HepG2 (cell line): ENCODE measurements around the gene NDRG2. TPM values are rescaled to one million over a fixed set of nuclear protein-coding genes. Genes with fewer than 3 reads are reported as not detected.
A peak's percentile ranks its signal among the peaks of the same experiment; 100 is the strongest.

ENCODE experiments used
- CAMTA2 ChIP-seq: sonication (generic); formaldehyde crosslinking; IDR thresholded peaks from 2 replicates; pipeline ENCODE4 v1.4.0; 2020; ENCODE audit warnings: mild to moderate bottlenecking, missing genetic modification reagents, borderline replicate concordance
- DPF2 ChIP-seq: sonication (generic); formaldehyde crosslinking; IDR thresholded peaks from 2 replicates; pipeline ENCODE4 v1.4.0; 2020; ENCODE audit warnings: mild to moderate bottlenecking, low read depth, missing genetic modification reagents, borderline replicate concordance
- EEA1 ChIP-seq: sonication (generic); formaldehyde crosslinking; IDR thresholded peaks from 2 replicates; pipeline ENCODE4 v1.5.1; 2020; ENCODE audit warnings: mild to moderate bottlenecking, missing genetic modification reagents, borderline replicate concordance
- KDM5A ChIP-seq: fragments of 200-600 bp; sonication (generic); IDR thresholded peaks from 2 replicates; pipeline ENCODE4 v1.7.0; 2018; ENCODE audit warnings: antibody characterized with exemption, mild to moderate bottlenecking, low read length, borderline replicate concordance
- KLF15 ChIP-seq: sonication (generic); formaldehyde crosslinking; IDR thresholded peaks from 2 replicates; pipeline ENCODE4 v1.8.1; 2023; ENCODE audit warnings: borderline replicate concordance, mild to moderate bottlenecking, inconsistent platforms, missing genetic modification reagents, mixed read lengths
- MAZ ChIP-seq, 2 experiments: sonication (generic) in 1 of 2; formaldehyde crosslinking in 1 of 2; IDR thresholded peaks; 2 replicates each; pipeline versions ENCODE4 v1.5.0 to v1.6.1; 2012 to 2020; ENCODE audit warnings: low read depth in 2 of 2, mild to moderate bottlenecking in 2 of 2, borderline replicate concordance in 1 of 2, improper control_type of control experiment in 1 of 2, low read length in 1 of 2, missing genetic modification reagents in 1 of 2, moderate library complexity in 1 of 2
- NFATC3 ChIP-seq: sonication (generic); formaldehyde crosslinking; IDR thresholded peaks from 2 replicates; pipeline ENCODE4 v1.5.1; 2020; ENCODE audit warnings: mild to moderate bottlenecking, missing genetic modification reagents
- SAFB2 ChIP-seq: sonication (generic); formaldehyde crosslinking; IDR thresholded peaks from 2 replicates; pipeline ENCODE4 v1.5.1; 2020; ENCODE audit warnings: missing genetic modification reagents, low read depth, mild to moderate bottlenecking, borderline replicate concordance
- SAP130 ChIP-seq: IDR thresholded peaks from 2 replicates; pipeline ENCODE4 v1.6.1; 2016; ENCODE audit warnings: low read depth
- SMC3 ChIP-seq: IDR thresholded peaks from 2 replicates; pipeline ENCODE4 v1.6.1; 2011; ENCODE audit warnings: low read length, improper control_type of control experiment
- SNAI1 ChIP-seq: sonication (generic); formaldehyde crosslinking; IDR thresholded peaks from 2 replicates; pipeline ENCODE4 v1.5.0; 2020; ENCODE audit warnings: mild to moderate bottlenecking, missing genetic modification reagents, borderline replicate concordance
- TBX3 ChIP-seq: fragments of 450-650 bp; IDR thresholded peaks from 2 replicates; pipeline ENCODE4 v1.6.1; 2017; ENCODE audit warnings: antibody characterized with exemption, mild to moderate bottlenecking, inconsistent platforms, borderline replicate concordance
- THRA ChIP-seq: sonication (generic); formaldehyde crosslinking; IDR thresholded peaks from 2 replicates; pipeline ENCODE4 v1.4.0; 2020; ENCODE audit warnings: missing genetic modification reagents, borderline replicate concordance
- TMF1 ChIP-seq: sonication (generic); formaldehyde crosslinking; IDR thresholded peaks from 2 replicates; pipeline ENCODE4 v1.8.1; 2022; ENCODE audit warnings: low read depth, missing genetic modification reagents
- ZBTB38 ChIP-seq: sonication (generic); formaldehyde crosslinking; IDR thresholded peaks from 2 replicates; pipeline ENCODE4 v1.5.1; 2020; ENCODE audit warnings: mild to moderate bottlenecking, missing genetic modification reagents
- ZBTB4 ChIP-seq: sonication (generic); formaldehyde crosslinking; IDR thresholded peaks from 2 replicates; pipeline ENCODE4 v1.4.0; 2020; ENCODE audit warnings: missing genetic modification reagents, mild to moderate bottlenecking, borderline replicate concordance
- ZNF275 ChIP-seq: sonication (generic); formaldehyde crosslinking; IDR thresholded peaks from 2 replicates; pipeline ENCODE4 v1.8.0; 2022; ENCODE audit warnings: missing genetic modification reagents, mild to moderate bottlenecking, inconsistent platforms, borderline replicate concordance
- ZNF552 ChIP-seq: sonication (generic); formaldehyde crosslinking; IDR thresholded peaks from 2 replicates; pipeline ENCODE4 v1.9.0; 2022; ENCODE audit warnings: missing genetic modification reagents, mild to moderate bottlenecking, borderline replicate concordance
- ZNF7 ChIP-seq: IDR thresholded peaks from 2 replicates; pipeline ENCODE4 v1.6.1; 2016; ENCODE audit warnings: missing biosample characterization, missing genetic modification reagents
- ZNF746 ChIP-seq: sonication (generic); formaldehyde crosslinking; IDR thresholded peaks from 2 replicates; pipeline ENCODE4 v1.8.0; 2022; ENCODE audit warnings: mild to moderate bottlenecking, missing genetic modification reagents
- ZNF850 ChIP-seq: sonication (generic); formaldehyde crosslinking; conservative IDR thresholded peaks from 2 replicates; pipeline ENCODE4 v1.9.0; 2021; ENCODE audit warnings: mild to moderate bottlenecking, missing genetic modification reagents
- ZSCAN25 ChIP-seq: sonication (generic); formaldehyde crosslinking; IDR thresholded peaks from 2 replicates; pipeline ENCODE4 v1.8.0; 2022; ENCODE audit warnings: mild to moderate bottlenecking, missing genetic modification reagents
- polyA plus RNA-seq, 8 experiments: library from polyadenylated mRNA; depleted of rRNA in 3 of 8; stranded (reverse) in 7 of 8; unstranded in 1 of 8; fragments of >200 nt; fragmentation: Illumina TruSeq in 4 of 8; extraction: Trizol in 4 of 8; gene quantifications; 2 replicates each; pipeline versions ENCODE4 v1.2.1 to v1.2.3, GENCODE V29; 2011 to 2016; ENCODE audit warnings: low read depth in 4 of 8, missing spikeins in 1 of 8, mixed read lengths in 1 of 8; ENCODE audit not compliant: insufficient read depth in 1 of 8
- total RNA-seq, 5 experiments: library from RNA; depleted of rRNA; stranded (reverse); fragments of >200 nt; fragmentation: Illumina TruSeq; extraction: Trizol; gene quantifications; 2 replicates each; pipeline ENCODE4 v1.2.3, GENCODE V29; 2016; ENCODE audit warnings: low read depth in 1 of 5

Gene NDRG2
- total and polyA plus RNA-seq, 2 of the 13 experiments (the other 11 are each of a cell fraction or from before 2014, with no cell fraction given) = 27.2 to 189 TPM

- TF ChIP-seq THRA (CRISPR knock-in tag) (0 out of 2 replicates have a peak, but pooled peaks have one; percentile 32), MAZ (IDR thresholded peaks at IDR 0.05; ENCODE audit: borderline replicate concordance, low read depth, low read length) (no peak), MAZ (CRISPR knock-in tag; IDR thresholded peaks at IDR 0.05; ENCODE audit: low read depth) (peak; percentile 64), SNAI1 (peak; percentile 83), SAFB2 (CRISPR knock-in tag) (peak; percentile 93), ZNF7 (CRISPR knock-in tag) (no peak), ZSCAN25 (CRISPR knock-in tag) (peak; percentile 68), ZNF746 (CRISPR knock-in tag) (0 out of 2 replicates have a peak, but pooled peaks have one; percentile 19), NFATC3 (no peak), SMC3 (no peak), ZNF850 (no peak), KDM5A (no peak; the same call in 1 of the 2 replicates), ZBTB38 (CRISPR knock-in tag) (peak; percentile 63; the same call in 1 of the 2 replicates), CAMTA2 (peak; percentile 20; the same call in 1 of the 2 replicates), ZNF275 (CRISPR knock-in tag) (no peak), EEA1 (CRISPR knock-in tag) (no peak), SAP130 (CRISPR knock-in tag) (peak; percentile 78), KLF15 (no peak), DPF2 (no peak), TBX3 (peak; percentile 38; the same call in 1 of the 2 replicates), ZNF552 (CRISPR knock-in tag) (no peak), ZBTB4 (CRISPR knock-in tag) (no peak), TMF1 (CRISPR knock-in tag) (no peak)
Observed at GRCh38 chr14:21024585-21025370, at the start of gene NDRG2 (continued).
